ENCODE data around the gene PCDHGB4.

GRCh38 chr5:141431286-141431685, 43.8 kb downstream of the PCDHGB4 start:
- TF ChIP-seq CTCF (IDR thresholded peaks at IDR 0.05) (no peak), POLR2A (IDR thresholded peaks at IDR 0.05) (no peak)
